Erythroblast (primary cell): ENCODE results near the gene DNAI7.

ENCODE experiments used
- GATA1 ChIP-seq: IDR thresholded peaks from 2 replicates; pipeline ENCODE4 v1.6.1; 2011; ENCODE audit warnings: low read depth, mild to moderate bottlenecking, control low read depth, low read length, moderate library complexity
- POLR2A ChIP-seq: IDR thresholded peaks from 2 replicates; pipeline ENCODE4 v1.6.1; 2011; ENCODE audit warnings: mild to moderate bottlenecking, low read length

GRCh38 chr12:25242981-25243679, 48.2 kb upstream of the DNAI7 start:
- no peak for TF ChIP-seq POLR2A
- no peak for TF ChIP-seq GATA1
